ENCODE results near the gene SSR2.

GRCh38 chr1:156014829-156015228, 5.9 kb downstream of the SSR2 start:
- TF ChIP-seq CTCF (IDR thresholded peaks at IDR 0.05 in 8 of 11, conservative IDR thresholded peaks at IDR 0.05 in 3 of 11) (no peak), POLR2A (IDR thresholded peaks at IDR 0.05) (no peak)
